Stimulated activated CD4-positive, alpha-beta T cell treated with anti-CD3 and anti-CD28 coated beads, Interleukin-15, amount 100 ng/mL, for 1 hour (primary cell): ENCODE measurements around the gene RIPK3.

Experiments used
- DNase-seq, 2 donors: peaks; one replicate each; pipeline ENCODE4 v3.0.0-alpha.2; 2020; ENCODE audit warnings: low read depth in 1 of 2, low spot score in 1 of 2

RIPK3 gene

GRCh38 chr14:24324024-24324423, 15.8 kb downstream of the RIPK3 start:
- DNase-seq = no peak

GRCh38 chr14:24323341-24323740, 16.4 kb downstream of the RIPK3 start:
- DNase-seq = no peak

DNA sequence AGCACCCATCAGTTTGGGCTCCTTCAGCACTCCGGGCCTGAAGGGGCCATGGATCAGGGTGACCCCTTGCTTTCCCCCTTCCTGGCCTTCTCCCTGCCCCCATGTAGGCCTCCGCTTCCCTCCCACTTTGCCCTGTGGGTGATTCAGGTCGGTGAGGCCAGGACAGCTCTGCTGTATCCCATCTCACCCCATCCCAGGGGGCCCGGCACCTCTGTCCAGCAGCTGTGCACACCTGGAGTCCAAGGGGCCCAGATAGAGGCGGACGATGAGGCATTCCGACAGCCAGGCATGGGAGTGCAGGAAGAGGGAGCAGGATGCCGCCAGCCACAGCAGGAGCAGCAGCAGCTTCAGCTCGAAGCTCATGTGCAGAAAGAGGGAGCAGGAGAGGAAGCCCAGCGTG, 17.1 kb downstream of the RIPK3 start:
- no peak for DNase-seq

DNA sequence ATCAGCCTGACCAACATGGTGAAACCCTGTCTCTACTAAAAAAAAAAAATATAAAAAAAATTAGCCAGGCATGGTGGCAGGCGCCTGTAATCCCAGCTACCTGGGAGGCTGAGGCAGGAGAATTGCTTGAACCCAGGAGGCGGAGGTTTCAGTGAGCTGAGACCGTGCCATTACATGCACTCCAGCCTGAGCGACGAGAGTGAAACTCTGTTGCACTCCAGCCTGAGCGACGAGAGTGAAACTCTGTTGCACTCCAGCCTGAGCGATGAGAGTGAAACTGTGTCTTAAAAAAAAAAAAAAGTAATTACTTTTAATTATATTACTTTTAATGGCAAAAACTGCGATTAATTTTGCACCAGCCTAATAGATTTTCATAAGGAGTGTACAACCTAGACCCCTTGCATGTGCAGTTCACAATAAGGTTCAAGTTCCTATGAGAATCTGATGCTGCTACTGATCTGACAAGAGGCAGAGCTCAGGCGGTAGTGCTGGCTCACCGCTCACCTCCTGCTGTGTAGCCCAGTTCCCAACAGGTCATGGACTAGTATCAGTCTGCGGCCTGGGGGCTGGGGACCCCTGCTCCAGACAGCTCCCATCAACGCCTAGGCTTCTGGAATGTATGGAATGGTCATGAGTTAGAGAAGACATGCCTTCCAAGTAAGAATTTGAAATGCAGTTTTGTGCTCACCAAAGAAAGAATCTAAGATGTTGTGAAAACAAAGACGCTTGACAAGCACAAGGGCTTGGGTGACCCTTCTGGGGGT, 18.4 kb downstream of the RIPK3 start:
- no peak for DNase-seq

DNA sequence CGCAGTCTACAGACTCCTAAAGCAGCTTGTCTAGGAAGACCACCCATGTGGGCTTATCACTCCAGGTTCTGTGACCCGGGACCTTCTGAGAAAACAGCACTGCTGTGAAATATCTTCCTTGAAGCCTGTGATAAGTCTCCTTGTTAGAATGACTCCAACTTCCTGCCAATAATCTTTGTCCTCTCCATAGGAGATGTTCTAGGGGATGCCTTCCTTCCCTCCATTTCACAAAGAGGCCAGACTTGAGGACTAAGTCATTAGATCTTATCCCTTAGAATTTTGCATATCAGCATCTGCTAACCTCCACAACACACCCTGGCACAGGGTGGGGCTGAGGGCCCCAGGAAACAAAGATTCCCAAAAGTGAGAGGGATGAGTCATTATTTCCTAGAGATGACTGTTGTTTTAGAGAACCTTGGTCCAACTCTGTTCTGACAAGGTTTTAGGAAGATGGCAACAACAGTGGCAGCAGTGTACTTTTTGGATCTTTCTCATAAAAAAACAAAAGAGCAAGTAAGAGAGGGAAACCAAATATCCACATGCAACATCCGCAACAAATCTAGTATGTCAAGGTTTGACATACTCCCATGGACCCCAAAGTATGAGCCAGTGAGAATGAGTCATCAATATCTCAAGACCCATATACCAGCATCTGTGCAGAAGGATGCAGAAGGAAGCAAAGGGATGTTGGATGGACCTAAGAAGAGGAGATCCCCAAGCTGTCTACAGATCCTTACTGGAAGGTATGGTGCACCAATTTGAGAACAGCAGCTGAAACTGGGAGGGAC, 22.5 kb downstream of the RIPK3 start:
- DNase-seq = no peak

- no peak for DNase-seq
These were observed 23.2 kb downstream of the RIPK3 start for GRCh38 chr14:24316597-24316950.

DNA sequence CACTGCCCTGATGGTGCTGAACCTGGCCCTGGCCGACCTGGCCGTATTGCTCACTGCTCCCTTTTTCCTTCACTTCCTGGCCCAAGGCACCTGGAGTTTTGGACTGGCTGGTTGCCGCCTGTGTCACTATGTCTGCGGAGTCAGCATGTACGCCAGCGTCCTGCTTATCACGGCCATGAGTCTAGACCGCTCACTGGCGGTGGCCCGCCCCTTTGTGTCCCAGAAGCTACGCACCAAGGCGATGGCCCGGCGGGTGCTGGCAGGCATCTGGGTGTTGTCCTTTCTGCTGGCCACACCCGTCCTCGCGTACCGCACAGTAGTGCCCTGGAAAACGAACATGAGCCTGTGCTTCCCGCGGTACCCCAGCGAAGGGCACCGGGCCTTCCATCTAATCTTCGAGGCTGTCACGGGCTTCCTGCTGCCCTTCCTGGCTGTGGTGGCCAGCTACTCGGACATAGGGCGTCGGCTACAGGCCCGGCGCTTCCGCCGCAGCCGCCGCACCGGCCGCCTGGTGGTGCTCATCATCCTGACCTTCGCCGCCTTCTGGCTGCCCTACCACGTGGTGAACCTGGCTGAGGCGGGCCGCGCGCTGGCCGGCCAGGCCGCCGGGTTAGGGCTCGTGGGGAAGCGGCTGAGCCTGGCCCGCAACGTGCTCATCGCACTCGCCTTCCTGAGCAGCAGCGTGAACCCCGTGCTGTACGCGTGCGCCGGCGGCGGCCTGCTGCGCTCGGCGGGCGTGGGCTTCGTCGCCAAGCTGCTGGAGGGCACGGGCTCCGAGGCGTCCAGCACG, 23.8 kb downstream of the RIPK3 start:
- no peak for DNase-seq

DNA sequence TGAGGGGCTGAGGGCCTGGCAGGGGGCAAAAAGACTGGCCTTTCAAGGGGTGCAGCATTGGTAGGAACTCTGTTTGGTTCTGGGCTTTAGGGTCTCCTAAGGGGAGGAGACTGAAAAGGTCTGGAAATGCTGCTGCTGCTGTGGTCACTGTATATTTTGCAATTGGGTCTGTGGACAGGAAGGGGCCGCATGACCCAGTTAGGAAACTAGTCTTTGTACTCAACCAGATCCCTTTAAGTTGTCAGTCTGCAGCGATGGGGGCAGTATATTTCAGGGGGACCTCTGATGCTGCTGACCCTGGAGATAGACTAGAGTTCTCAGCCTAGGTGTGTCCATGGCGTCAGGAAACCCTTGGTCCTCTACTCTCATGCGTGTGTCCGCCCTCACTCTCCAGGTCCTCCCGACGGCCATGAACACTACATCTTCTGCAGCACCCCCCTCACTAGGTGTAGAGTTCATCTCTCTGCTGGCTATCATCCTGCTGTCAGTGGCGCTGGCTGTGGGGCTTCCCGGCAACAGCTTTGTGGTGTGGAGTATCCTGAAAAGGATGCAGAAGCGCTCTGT, 24.5 kb downstream of the RIPK3 start:
- no peak for DNase-seq

GRCh38 chr14:24314377-24315193, 25.2 kb downstream of the RIPK3 start:
- DNase-seq = no peak

GRCh38 chr14:24313913-24314312, 25.9 kb downstream of the RIPK3 start:
- no peak for DNase-seq

- DNase-seq = no peak
These were observed 26.9 kb downstream of the RIPK3 start for GRCh38 chr14:24312736-24313507.

DNA sequence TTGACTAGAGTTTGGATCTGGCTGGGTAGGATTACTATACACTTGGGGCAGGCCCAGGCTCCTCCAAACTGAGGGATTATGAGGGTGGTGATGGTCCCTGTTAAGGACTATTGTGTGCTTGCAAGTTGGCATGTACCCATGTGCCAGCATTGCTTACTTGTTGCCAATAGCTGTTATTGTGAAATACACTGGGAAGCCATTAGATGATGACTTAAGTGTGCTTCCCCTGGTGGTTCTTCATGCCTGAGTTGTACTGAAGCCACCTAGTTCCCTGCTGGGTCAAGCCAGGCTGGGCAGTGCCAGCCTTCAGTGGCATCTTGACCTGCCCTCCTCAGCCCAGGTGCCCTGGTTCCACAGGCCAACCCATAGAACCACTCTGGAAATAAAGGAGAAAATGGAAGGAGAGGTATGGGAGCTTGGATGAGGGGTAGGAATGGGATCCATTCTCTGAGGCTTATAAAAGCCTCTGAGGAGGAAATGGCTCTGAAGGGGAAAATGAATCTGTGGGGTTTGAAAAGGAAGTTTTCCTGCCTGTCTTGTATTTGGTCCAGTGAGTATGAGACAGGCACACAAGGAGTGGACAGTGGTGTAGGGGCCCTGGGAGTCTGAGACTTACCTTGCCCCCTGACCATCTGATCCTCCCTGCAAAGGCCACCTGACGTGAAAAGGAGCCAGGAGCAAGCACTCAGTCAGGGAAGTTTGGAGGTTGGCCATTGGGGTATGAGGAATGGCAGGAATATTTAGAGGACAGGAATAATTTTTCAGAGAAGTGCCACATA, 27.8 kb downstream of the RIPK3 start:
- DNase-seq = no peak

DNA sequence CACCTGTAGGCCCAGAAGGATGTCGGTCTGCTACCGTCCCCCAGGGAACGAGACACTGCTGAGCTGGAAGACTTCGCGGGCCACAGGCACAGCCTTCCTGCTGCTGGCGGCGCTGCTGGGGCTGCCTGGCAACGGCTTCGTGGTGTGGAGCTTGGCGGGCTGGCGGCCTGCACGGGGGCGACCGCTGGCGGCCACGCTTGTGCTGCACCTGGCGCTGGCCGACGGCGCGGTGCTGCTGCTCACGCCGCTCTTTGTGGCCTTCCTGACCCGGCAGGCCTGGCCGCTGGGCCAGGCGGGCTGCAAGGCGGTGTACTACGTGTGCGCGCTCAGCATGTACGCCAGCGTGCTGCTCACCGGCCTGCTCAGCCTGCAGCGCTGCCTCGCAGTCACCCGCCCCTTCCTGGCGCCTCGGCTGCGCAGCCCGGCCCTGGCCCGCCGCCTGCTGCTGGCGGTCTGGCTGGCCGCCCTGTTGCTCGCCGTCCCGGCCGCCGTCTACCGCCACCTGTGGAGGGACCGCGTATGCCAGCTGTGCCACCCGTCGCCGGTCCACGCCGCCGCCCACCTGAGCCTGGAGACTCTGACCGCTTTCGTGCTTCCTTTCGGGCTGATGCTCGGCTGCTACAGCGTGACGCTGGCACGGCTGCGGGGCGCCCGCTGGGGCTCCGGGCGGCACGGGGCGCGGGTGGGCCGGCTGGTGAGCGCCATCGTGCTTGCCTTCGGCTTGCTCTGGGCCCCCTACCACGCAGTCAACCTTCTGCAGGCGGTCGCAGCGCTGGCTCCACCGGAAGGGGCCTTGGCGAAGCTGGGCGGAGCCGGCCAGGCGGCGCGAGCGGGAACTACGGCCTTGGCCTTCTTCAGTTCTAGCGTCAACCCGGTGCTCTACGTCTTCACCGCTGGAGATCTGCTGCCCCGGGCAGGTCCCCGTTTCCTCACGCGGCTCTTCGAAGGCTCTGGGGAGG, 28.9 kb downstream of the RIPK3 start, which contains the start of gene LTB4R:
Gene LTB4R (plus strand): TSS at position 857 of the 959 bp plus-strand sequence. CDS start 4,150 bp downstream, outside the sequence.
- DNase-seq = peak; percentile 46 to 49

GRCh38 chr14:24310265-24310645, 29.5 kb downstream of the RIPK3 start:
- no peak for DNase-seq

GRCh38 chr14:24309538-24310264, 30.1 kb downstream of the RIPK3 start, which contains the start of gene LTB4R2:
Gene LTB4R2 (plus strand): TSS chr14:24310140. CDS start chr14:24310665, 525 bp downstream.
- no peak for DNase-seq

DNA sequence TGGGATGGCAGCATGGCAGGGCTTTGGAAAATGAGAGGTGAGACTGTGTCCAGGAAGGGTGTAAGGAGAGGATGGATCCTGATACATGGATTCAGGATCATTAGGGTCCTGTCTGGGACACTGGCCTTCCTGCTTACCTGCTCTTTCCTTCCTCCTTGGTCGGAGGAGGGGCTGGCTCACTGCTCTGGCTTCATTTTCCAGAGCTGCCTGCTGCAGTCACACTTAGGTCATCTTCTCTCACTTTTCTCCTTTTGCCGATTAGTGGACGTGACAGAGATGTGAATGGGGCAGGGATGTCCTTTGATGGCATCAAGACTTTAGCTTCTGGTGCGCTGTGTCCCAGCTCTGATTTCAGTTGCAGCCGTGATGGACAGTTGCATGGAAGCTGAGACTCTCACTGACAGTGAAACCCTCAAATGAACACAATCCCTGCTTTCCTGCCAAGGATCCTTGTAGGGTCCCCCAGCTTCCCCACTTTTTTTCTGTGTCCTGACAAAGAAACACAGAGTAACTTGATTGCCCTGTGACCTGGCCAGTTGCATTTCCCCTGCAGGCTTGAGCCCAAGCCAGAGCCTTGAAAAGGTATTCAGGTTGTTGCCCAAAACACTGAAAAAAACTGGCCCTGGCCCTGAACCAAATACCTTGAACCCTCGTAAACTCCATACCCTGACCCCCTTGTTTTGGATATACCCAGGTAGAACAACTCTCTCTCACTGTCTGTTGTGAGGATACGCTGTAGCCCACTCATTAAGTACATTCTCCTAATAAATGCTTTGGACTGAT, 31.3 kb downstream of the RIPK3 start:
- no peak for DNase-seq
